Activated T-helper 17 cell treated with anti-CD3 and anti-CD28 coated beads, Interleukin-2, amount 50 U/mL, for 72 hours (primary cell): ENCODE results near the gene SMIM38. TPM values are rescaled to one million over a fixed set of nuclear protein-coding genes. Genes with fewer than 3 reads are reported as not detected.

Source experiments
- ATAC-seq: fragments of 150-1000 bp; cut with Tn5 transposase; replicated peaks from 2 replicates; pipeline ENCODE4 v1.10.0; 2021; ENCODE audit warnings: mild to moderate bottlenecking, moderate library complexity
- H3K27ac Mint-ChIP-seq: one replicate; pipeline ENCODE4 v1.8.0; 2022; ENCODE audit warnings: mixed read lengths
- H3K27me3 Mint-ChIP-seq: one replicate; pipeline ENCODE4 v1.8.0; 2022; ENCODE audit warnings: mixed read lengths
- H3K36me3 Mint-ChIP-seq: one replicate; pipeline ENCODE4 v1.8.0; 2022; ENCODE audit warnings: low read depth, mild to moderate bottlenecking, mixed read lengths
- H3K4me1 Mint-ChIP-seq: one replicate; pipeline ENCODE4 v1.8.0; 2022; ENCODE audit warnings: mixed read lengths
- H3K4me3 Mint-ChIP-seq: one replicate; pipeline ENCODE4 v1.8.0; 2022; ENCODE audit warnings: mild to moderate bottlenecking, mixed read lengths
- H3K9me3 Mint-ChIP-seq: one replicate; pipeline ENCODE4 v1.8.0; 2022; ENCODE audit warnings: mixed read lengths
- total RNA-seq, 2 donors: library from RNA; stranded (reverse); gene quantifications; one replicate each; pipeline ENCODE4 v1.2.3, GENCODE V29; 2022

SMIM38 gene
- total RNA-seq, 2 donors from 2014 or later = 0.26 to 4.7 TPM

- Mint-ChIP-seq H3K36me3 (no peaks in the 10 kb centered on the region), H3K4me3 (no peak overlapping the region), H3K4me1 (no peaks in the 10 kb centered on the region), H3K27ac (no peak overlapping the region), H3K27me3 (peaks cover 10% of the 10 kb centered on the region), H3K9me3 (no peaks in the 10 kb centered on the region)
- ATAC-seq = peak; percentile 47
These were observed 27.9 kb downstream of the SMIM38 start for GRCh38 chr11:69183613-69184012.

- no peak for ATAC-seq
- peaks cover 9% of the 10 kb centered on the region for H3K9me3 Mint-ChIP-seq
- H3K27ac Mint-ChIP-seq = no peak overlapping the region
- no peaks in the 10 kb centered on the region for H3K36me3 Mint-ChIP-seq
- no peak overlapping the region for H3K4me3 Mint-ChIP-seq
- H3K4me1 Mint-ChIP-seq = no peaks in the 10 kb centered on the region
- H3K27me3 Mint-ChIP-seq = peaks cover 11% of the 10 kb centered on the region
These were observed 30.9 kb downstream of the SMIM38 start for GRCh38 chr11:69186316-69187260.

- no peak overlapping the region for H3K27ac Mint-ChIP-seq
These were observed 31.9 kb downstream of the SMIM38 start for GRCh38 chr11:69187540-69188065.

GRCh38 chr11:69189059-69189458, 33.3 kb downstream of the SMIM38 start:
- Mint-ChIP-seq H3K27ac (no peak overlapping the region), H3K9me3 (peaks cover 9% of the 10 kb centered on the region), H3K4me1 (no peaks in the 10 kb centered on the region), H3K36me3 (no peaks in the 10 kb centered on the region), H3K4me3 (no peak overlapping the region), H3K27me3 (peaks cover 11% of the 10 kb centered on the region)
- no peak for ATAC-seq

More at GRCh38 chr11:69187540-69188065, 31.9 kb downstream of the SMIM38 start:
- H3K36me3 Mint-ChIP-seq = no peaks in the 10 kb centered on the region
- H3K4me1 Mint-ChIP-seq = no peaks in the 10 kb centered on the region
- ATAC-seq = no peak
- H3K9me3 Mint-ChIP-seq = peaks cover 9% of the 10 kb centered on the region
- H3K4me3 Mint-ChIP-seq = no peak overlapping the region
- H3K27me3 Mint-ChIP-seq = peaks cover 11% of the 10 kb centered on the region

GRCh38 chr11:69190796-69191536, 35.2 kb downstream of the SMIM38 start:
- H3K4me3 Mint-ChIP-seq = no peak overlapping the region
- no peak for ATAC-seq
- peaks cover 16% of the 10 kb centered on the region for H3K27me3 Mint-ChIP-seq
- peaks cover 5% of the 10 kb centered on the region for H3K4me1 Mint-ChIP-seq
- no peaks in the 10 kb centered on the region for H3K36me3 Mint-ChIP-seq
- no peak overlapping the region for H3K27ac Mint-ChIP-seq
- H3K9me3 Mint-ChIP-seq = peaks cover 19% of the 10 kb centered on the region

GRCh38 chr11:69192301-69192721, 36.6 kb downstream of the SMIM38 start:
- no peaks in the 10 kb centered on the region for H3K36me3 Mint-ChIP-seq
- no peak overlapping the region for H3K4me3 Mint-ChIP-seq
- no peak for ATAC-seq
- H3K4me1 Mint-ChIP-seq = peaks cover 5% of the 10 kb centered on the region
- peaks cover 16% of the 10 kb centered on the region for H3K27me3 Mint-ChIP-seq
- peaks cover 19% of the 10 kb centered on the region for H3K9me3 Mint-ChIP-seq
- no peak overlapping the region for H3K27ac Mint-ChIP-seq

GRCh38 chr11:69193151-69193550, 37.4 kb downstream of the SMIM38 start:
- no peak for ATAC-seq
- H3K36me3 Mint-ChIP-seq = no peaks in the 10 kb centered on the region
- H3K9me3 Mint-ChIP-seq = peaks cover 19% of the 10 kb centered on the region
- H3K27ac Mint-ChIP-seq = no peak overlapping the region
- peaks cover 5% of the 10 kb centered on the region for H3K4me1 Mint-ChIP-seq
- H3K27me3 Mint-ChIP-seq = peaks cover 12% of the 10 kb centered on the region
- H3K4me3 Mint-ChIP-seq = no peak overlapping the region

- no peak for ATAC-seq
- Mint-ChIP-seq H3K4me1 (peaks cover 5% of the 10 kb centered on the region), H3K4me3 (no peak overlapping the region), H3K9me3 (peaks cover 19% of the 10 kb centered on the region), H3K27ac (no peak overlapping the region), H3K27me3 (peaks cover 12% of the 10 kb centered on the region), H3K36me3 (no peaks in the 10 kb centered on the region)
These were observed 37.9 kb downstream of the SMIM38 start for GRCh38 chr11:69193629-69194028.

GRCh38 chr11:69194396-69194795, 38.7 kb downstream of the SMIM38 start:
- Mint-ChIP-seq H3K4me3 (no peak overlapping the region), H3K27ac (no peak overlapping the region), H3K4me1 (peaks cover 5% of the 10 kb centered on the region), H3K36me3 (no peaks in the 10 kb centered on the region), H3K27me3 (peaks cover 12% of the 10 kb centered on the region), H3K9me3 (peaks cover 13% of the 10 kb centered on the region)
- ATAC-seq = no peak

GRCh38 chr11:69194956-69195355, 39.2 kb downstream of the SMIM38 start:
- H3K27me3 Mint-ChIP-seq = peaks cover 12% of the 10 kb centered on the region
- H3K36me3 Mint-ChIP-seq = no peaks in the 10 kb centered on the region
- peaks cover 5% of the 10 kb centered on the region for H3K4me1 Mint-ChIP-seq
- no peak overlapping the region for H3K27ac Mint-ChIP-seq
- ATAC-seq = no peak
- peaks cover 11% of the 10 kb centered on the region for H3K9me3 Mint-ChIP-seq
- H3K4me3 Mint-ChIP-seq = no peak overlapping the region

- Mint-ChIP-seq H3K36me3 (no peaks in the 10 kb centered on the region), H3K27me3 (peaks cover 12% of the 10 kb centered on the region), H3K4me3 (no peak overlapping the region), H3K27ac (no peak overlapping the region), H3K9me3 (peaks cover 11% of the 10 kb centered on the region), H3K4me1 (peaks cover 5% of the 10 kb centered on the region)
- ATAC-seq = no peak
These were observed 40.4 kb downstream of the SMIM38 start for GRCh38 chr11:69195824-69196782.

GRCh38 chr11:69196783-69197169, 41.0 kb downstream of the SMIM38 start:
- H3K27me3 Mint-ChIP-seq = peaks cover 9% of the 10 kb centered on the region
- H3K27ac Mint-ChIP-seq = no peak overlapping the region
- no peak for ATAC-seq
- H3K36me3 Mint-ChIP-seq = no peaks in the 10 kb centered on the region
- peaks cover 11% of the 10 kb centered on the region for H3K9me3 Mint-ChIP-seq
- H3K4me3 Mint-ChIP-seq = no peak overlapping the region
- H3K4me1 Mint-ChIP-seq = peaks cover 5% of the 10 kb centered on the region

- no peak overlapping the region for H3K27ac Mint-ChIP-seq
- no peak for ATAC-seq
- no peaks in the 10 kb centered on the region for H3K36me3 Mint-ChIP-seq
- no peak overlapping the region for H3K4me3 Mint-ChIP-seq
- peaks cover 9% of the 10 kb centered on the region for H3K27me3 Mint-ChIP-seq
- peaks cover 5% of the 10 kb centered on the region for H3K4me1 Mint-ChIP-seq
- H3K9me3 Mint-ChIP-seq = peaks cover 11% of the 10 kb centered on the region
These were observed 43.3 kb downstream of the SMIM38 start for GRCh38 chr11:69198891-69199582.
